Uterus (tissue), 4 donors: ENCODE measurements around the gene CATSPERD. TPM values are rescaled to one million over a fixed set of nuclear protein-coding genes. Genes with fewer than 3 reads are reported as not detected.

ENCODE experiments used
- DNase-seq, 2 donors: peaks; one replicate each; pipeline ENCODE4 v3.0.0-alpha.2; 2019 to 2020
- H3K27ac ChIP-seq, 2 donors: fragments of 200-600 bp; sonication (generic); 1 replicate in 1 of 2; 2 replicates in 1 of 2; pipeline ENCODE4 v1.5.1; 2016 to 2018
- H3K27me3 ChIP-seq, 2 donors: fragments of 200-600 bp; sonication (generic); one replicate each; pipeline ENCODE4 v1.5.1; 2018 to 2019; ENCODE audit warnings: control low read depth in 1 of 2
- H3K36me3 ChIP-seq, 2 donors: fragments of 200-600 bp; sonication (generic); one replicate each; pipeline ENCODE4 v1.5.1; 2019; ENCODE audit warnings: control low read depth in 1 of 2
- H3K4me1 ChIP-seq, 2 donors: fragments of 200-600 bp; sonication (generic); one replicate each; pipeline ENCODE4 v1.5.1; 2018 to 2019; ENCODE audit warnings: control low read depth in 1 of 2
- H3K4me3 ChIP-seq, 2 donors: fragments of 200-600 bp; sonication (generic); 1 replicate in 1 of 2; 2 replicates in 1 of 2; pipeline ENCODE4 v1.5.1; 2018 to 2019; ENCODE audit warnings: mild to moderate bottlenecking in 1 of 2
- H3K9me3 ChIP-seq, 2 donors: fragments of 200-600 bp; sonication (generic); one replicate each; pipeline ENCODE4 v1.5.1; 2019; ENCODE audit warnings: control low read depth in 1 of 2
- POLR2A ChIP-seq, 2 donors: fragments of 450-650 bp; IDR thresholded peaks; one replicate each; pipeline ENCODE4 v1.6.1; 2016; ENCODE audit warnings: antibody characterized with exemption in 2 of 2, mild to moderate bottlenecking in 1 of 2, moderate library complexity in 1 of 2
- intact Hi-C: fragments of 100-400 bp; cut with DNase I; formaldehyde crosslinking; loops from one replicate; pipeline ENCODE4 v1.15.1; 2023; ENCODE audit warnings: low total_unique reads
- total RNA-seq, 4 donors: library from RNA; depleted of rRNA in 3 of 4; stranded (reverse); fragments of >200 nt in 3 of 4; gene quantifications; one replicate each; pipeline versions ENCODE4 v1.1.0 to v1.2.4, GENCODE V29; 2014 to 2023
- TF ChIP-seq, protein P1 (sequence below), 4 experiments: fragments of 200-600 bp in 2 of 4; fragments of 450-650 bp in 2 of 4; sonication (generic) in 2 of 4; IDR thresholded peaks; one replicate each; pipeline ENCODE4 v1.5.1; 2016 to 2019; ENCODE audit warnings: antibody characterized with exemption in 4 of 4, mild to moderate bottlenecking in 2 of 4, moderate library complexity in 1 of 4
- donor health status: DM: yes; HTN: yes; CAD: no.

The CATSPERD gene
- total RNA-seq, 4 donors from 2014 or later = not detected

DNA sequence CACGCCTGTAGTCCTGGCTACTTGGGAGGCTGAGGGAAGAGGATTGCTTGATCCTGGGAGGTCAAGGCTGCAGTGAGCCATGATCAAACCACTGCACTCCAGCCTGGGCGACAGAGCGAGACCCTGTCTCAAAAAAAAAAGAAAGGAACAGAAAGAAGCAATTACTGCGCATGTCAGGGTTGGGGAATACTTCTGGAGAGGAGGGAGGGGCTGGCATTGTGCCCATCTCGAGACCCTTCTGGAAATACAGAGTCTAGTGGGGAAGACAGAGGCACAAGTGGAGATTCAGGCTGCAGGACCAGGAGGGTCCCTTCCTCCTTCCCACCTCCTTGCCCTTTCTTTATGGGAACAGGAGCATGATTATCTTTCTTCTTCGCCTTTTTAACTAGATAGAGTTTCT lies 33.3 kb downstream of the CATSPERD start:
- Histone ChIP-seq H3K4me3 (no peak overlapping the region), H3K27me3 (no peaks in the 10 kb centered on the region), H3K36me3 (no peaks in the 10 kb centered on the region), H3K27ac (no peak overlapping the region), H3K4me1 (no peaks in the 10 kb centered on the region), H3K9me3 (no peaks in the 10 kb centered on the region)
- no peak for DNase-seq
- intact Hi-C loops = no loop called here
- TF ChIP-seq, protein P1, sequence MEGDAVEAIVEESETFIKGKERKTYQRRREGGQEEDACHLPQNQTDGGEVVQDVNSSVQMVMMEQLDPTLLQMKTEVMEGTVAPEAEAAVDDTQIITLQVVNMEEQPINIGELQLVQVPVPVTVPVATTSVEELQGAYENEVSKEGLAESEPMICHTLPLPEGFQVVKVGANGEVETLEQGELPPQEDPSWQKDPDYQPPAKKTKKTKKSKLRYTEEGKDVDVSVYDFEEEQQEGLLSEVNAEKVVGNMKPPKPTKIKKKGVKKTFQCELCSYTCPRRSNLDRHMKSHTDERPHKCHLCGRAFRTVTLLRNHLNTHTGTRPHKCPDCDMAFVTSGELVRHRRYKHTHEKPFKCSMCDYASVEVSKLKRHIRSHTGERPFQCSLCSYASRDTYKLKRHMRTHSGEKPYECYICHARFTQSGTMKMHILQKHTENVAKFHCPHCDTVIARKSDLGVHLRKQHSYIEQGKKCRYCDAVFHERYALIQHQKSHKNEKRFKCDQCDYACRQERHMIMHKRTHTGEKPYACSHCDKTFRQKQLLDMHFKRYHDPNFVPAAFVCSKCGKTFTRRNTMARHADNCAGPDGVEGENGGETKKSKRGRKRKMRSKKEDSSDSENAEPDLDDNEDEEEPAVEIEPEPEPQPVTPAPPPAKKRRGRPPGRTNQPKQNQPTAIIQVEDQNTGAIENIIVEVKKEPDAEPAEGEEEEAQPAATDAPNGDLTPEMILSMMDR (IDR thresholded peaks at IDR 0.05) = no peak
- TF ChIP-seq POLR2A (IDR thresholded peaks at IDR 0.05) = no peak

DNA sequence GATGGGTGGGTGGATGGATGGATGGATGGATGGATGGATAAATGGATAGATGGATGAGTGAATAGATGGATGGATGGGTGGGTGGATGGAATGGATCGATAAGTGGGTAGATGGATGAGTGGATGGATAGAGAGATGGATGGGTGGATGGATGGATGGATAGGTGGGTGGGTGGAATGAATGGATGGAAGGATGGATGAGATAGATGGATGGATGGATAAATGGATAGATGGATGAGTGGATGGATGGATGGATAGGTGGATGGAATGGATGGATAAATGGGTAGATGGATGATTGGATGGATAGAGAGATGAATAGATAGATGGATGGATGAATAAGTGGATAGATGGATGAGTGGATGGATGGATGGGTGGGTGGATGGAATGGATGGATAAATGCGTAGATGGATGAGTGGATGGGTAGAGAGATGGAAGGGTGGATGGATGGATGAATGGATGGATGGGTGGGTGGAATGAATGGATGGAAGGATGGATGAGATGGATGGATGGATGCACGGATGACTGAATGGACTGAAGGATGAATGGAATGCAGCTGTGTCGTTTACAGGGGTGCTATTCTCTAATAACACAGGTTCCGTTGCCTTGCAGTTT lies 42.3 kb downstream of the CATSPERD start:
- DNase-seq = no peak
- intact Hi-C loops = no loop called here
- H3K36me3 ChIP-seq = no peaks in the 10 kb centered on the region
- no peaks in the 10 kb centered on the region for H3K27me3 ChIP-seq
- no peak overlapping the region for H3K27ac ChIP-seq
- no peaks in the 10 kb centered on the region for H3K4me1 ChIP-seq
- no peak overlapping the region for H3K4me3 ChIP-seq
- H3K9me3 ChIP-seq = no peaks in the 10 kb centered on the region
- TF ChIP-seq, protein P1 (IDR thresholded peaks at IDR 0.05) = no peak
- TF ChIP-seq POLR2A (IDR thresholded peaks at IDR 0.05) = no peak

DNA sequence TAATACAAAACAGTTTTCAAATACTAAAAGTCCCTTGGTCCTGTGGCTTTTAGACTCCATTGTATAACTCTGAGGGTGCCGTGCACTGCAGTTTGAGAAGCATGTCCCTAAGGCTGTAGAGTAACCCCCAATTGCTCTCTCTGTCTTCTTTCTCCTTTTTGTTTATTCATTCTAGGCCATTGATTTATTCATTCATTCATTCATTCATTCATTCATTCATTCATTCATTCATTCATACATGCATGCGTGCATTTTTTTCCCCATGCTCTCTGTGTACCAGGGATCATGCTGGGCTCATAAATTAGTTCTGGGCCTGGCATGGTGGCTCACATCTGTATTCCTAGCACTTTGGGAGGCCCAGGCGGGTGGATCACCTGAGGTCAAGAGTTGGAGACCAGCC lies 44.8 kb downstream of the CATSPERD start:
- TF ChIP-seq, protein P1 (IDR thresholded peaks at IDR 0.05) = no peak
- TF ChIP-seq POLR2A (IDR thresholded peaks at IDR 0.05) = no peak
- no peaks in the 10 kb centered on the region for H3K9me3 ChIP-seq
- H3K27me3 ChIP-seq = no peaks in the 10 kb centered on the region
- H3K4me3 ChIP-seq = no peak overlapping the region
- H3K36me3 ChIP-seq = no peaks in the 10 kb centered on the region
- no peak overlapping the region for H3K27ac ChIP-seq
- no peaks in the 10 kb centered on the region for H3K4me1 ChIP-seq
- no peak for DNase-seq
- intact Hi-C loops = no loop called here

DNA sequence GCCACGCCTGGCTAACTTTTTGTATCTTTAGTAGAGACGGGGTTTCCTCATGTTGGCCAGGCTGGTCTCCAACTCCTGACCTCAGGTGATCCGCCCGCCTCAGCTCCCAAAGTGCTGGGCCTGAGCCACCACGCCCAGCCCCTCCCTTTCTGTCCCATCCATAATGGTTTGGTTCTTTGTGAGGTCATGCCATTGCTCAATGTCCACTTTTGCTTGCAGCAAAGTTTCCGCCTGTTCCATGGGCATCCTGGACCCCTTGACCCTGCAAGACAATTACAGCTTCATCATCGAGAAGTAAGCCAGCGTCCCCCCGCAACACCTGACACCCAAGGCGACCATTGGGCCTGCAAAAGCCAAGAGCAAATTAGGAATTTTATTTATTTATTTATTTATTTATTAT lies 47.5 kb downstream of the CATSPERD start:
- intact Hi-C loops = no loop called here
- Histone ChIP-seq H3K4me1 (no peaks in the 10 kb centered on the region), H3K9me3 (no peaks in the 10 kb centered on the region), H3K27me3 (no peaks in the 10 kb centered on the region), H3K36me3 (no peaks in the 10 kb centered on the region), H3K27ac (no peak overlapping the region), H3K4me3 (no peak overlapping the region)
- DNase-seq = no peak
- TF ChIP-seq POLR2A (IDR thresholded peaks at IDR 0.05) = no peak
- TF ChIP-seq, protein P1 (IDR thresholded peaks at IDR 0.05) = no peak

DNA sequence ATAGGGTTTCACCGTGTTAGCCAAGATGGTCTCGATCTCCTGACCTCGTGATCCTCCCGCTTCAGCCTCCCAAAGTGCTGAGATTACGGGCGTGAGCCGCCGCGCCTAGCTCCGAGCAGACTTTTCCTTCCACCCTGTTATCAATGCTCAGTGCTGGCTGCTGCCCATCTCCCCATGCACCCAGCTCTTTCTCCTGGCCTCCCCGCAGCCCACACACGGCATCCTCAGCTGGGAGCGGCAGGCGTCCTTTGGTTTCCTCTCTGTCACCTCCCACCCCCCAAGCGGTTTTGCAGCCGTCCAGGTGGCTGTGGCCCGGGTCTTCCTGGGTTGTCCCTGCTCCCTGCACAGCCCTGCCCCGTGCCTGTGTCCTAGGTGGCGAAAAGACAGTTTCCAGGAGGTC lies 52.0 kb downstream of the CATSPERD start:
- H3K36me3 ChIP-seq = no peaks in the 10 kb centered on the region
- no peak for TF ChIP-seq POLR2A (IDR thresholded peaks at IDR 0.05)
- intact Hi-C loops = no loop called here
- no peaks in the 10 kb centered on the region for H3K9me3 ChIP-seq
- no peaks in the 10 kb centered on the region for H3K4me1 ChIP-seq
- no peak overlapping the region for H3K4me3 ChIP-seq
- H3K27me3 ChIP-seq = no peaks in the 10 kb centered on the region
- no peak for DNase-seq
- H3K27ac ChIP-seq = no peak overlapping the region

DNA sequence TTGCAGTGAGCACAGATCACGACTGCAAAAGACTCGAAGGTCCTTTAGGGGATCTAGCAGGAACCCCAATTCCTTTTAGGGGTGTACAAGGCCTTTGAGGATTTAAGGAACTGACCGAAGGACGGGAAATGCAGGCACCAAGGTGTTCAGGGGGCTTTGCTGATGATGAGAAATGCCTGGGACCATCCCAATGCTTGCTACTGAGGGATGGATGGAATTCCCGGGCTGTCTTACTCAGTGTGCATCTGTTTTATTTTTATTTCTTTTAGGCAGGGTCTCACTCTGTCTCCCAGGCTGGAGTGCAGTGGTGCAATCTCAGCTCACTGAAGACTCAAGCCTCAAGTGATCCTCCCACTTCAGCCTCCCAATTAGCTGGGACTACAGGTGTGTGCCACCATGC lies 52.8 kb downstream of the CATSPERD start:
- intact Hi-C loops = no loop called here

More for the DNA sequence above, 52.8 kb downstream of the CATSPERD start:
- Histone ChIP-seq H3K9me3 (no peaks in the 10 kb centered on the region), H3K36me3 (no peaks in the 10 kb centered on the region), H3K4me3 (no peak overlapping the region), H3K27ac (no peak overlapping the region), H3K4me1 (no peaks in the 10 kb centered on the region), H3K27me3 (no peaks in the 10 kb centered on the region)
- no peak for DNase-seq
- TF ChIP-seq POLR2A (IDR thresholded peaks at IDR 0.05) = no peak
- TF ChIP-seq, protein P1 (IDR thresholded peaks at IDR 0.05) = no peak
